Measurements from ENCODE around the gene CDON.

Gene CDON

DNA sequence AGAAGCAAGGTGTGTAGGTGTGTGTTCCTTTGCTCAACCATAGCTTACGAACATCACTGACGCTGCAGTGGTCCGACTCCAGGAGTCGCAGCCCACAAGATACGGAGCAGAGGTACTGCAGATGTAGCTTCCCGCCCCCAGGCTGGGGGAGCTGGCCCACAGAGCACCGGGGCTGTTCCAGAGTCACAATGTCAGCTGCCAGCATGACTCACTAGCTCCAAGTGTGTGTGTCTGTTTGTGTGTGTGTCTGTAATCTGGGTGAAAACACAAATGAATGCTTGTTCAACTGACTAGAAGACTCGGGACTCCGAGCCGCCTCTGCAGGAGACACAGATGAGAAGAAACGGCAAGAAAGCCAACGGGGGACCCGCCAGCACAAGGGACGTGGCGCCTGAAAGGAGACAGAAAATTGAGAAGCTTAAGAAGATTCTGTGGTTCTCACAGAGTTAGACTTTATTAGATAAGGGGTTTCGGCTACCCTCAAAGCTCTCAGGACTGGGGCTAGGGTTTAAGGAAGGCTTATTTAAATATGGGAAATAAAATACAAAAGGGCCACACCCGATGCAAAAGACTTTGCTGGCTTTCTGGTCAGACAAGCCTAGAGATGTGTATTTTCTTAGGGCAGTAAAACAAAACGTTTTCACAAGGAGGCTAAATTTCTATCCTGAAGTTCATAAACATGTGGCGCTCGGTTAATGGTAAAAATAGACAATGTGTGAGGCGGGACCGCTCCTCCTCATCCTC lies 106.1 kb downstream of the CDON start:
- no peak for DNase-seq (ENCODE audit: low spot score)

DNA sequence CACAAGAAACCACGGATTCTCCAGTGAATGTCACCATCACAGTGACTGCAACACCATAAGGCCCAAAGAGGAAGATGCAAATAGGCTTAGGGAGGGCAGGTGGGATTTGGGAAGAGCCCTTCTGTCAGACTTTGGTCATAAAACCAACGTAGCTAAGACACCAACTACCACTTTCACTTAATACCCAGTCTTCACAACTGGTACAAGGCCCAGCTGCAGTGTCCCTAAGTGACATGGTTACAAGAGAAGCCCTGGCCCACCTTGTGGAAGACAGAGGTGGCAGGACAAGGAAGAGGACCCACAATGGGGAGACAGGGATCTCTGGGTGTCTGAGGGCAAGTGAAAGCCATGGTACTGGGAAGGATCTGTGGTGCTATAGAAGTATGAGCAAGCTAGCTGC lies 106.8 kb downstream of the CDON start:
- DNase-seq (ENCODE audit: low spot score) = no peak

DNA sequence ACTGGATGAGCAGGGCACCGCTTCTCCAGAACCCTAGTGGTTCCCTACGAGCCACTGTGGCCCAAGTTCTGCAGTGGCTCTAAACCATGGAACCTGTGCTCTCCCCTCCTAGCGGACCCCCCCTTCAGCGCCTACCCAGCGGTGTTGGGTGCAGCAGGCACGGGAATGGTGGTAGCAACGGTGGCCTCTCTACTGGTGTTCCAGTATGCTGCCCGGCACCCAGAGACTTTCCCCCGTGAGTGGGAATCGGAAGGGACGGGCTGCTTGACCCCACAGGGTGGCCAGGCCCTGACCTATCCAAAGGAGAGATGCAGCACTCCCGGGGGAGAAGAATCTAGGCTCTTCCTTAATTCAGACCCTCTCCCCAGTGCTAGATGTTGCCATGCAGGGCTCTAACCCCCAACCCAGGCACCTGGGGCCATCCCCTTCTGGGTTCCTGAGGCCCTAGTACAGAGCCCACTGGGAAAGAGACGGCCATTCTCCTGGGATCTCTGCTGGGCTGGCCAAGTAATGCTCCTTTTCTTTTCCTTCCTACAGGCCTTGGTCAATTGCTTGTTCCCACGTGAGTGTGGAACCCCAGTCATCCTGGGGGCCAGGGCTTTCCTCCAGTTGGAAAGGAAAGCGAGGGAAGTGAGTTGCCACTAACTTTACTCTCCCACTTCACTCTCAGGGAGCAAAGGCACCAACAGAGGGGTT lies 107.6 kb downstream of the CDON start:
- no peak for DNase-seq (ENCODE audit: low spot score)

DNA sequence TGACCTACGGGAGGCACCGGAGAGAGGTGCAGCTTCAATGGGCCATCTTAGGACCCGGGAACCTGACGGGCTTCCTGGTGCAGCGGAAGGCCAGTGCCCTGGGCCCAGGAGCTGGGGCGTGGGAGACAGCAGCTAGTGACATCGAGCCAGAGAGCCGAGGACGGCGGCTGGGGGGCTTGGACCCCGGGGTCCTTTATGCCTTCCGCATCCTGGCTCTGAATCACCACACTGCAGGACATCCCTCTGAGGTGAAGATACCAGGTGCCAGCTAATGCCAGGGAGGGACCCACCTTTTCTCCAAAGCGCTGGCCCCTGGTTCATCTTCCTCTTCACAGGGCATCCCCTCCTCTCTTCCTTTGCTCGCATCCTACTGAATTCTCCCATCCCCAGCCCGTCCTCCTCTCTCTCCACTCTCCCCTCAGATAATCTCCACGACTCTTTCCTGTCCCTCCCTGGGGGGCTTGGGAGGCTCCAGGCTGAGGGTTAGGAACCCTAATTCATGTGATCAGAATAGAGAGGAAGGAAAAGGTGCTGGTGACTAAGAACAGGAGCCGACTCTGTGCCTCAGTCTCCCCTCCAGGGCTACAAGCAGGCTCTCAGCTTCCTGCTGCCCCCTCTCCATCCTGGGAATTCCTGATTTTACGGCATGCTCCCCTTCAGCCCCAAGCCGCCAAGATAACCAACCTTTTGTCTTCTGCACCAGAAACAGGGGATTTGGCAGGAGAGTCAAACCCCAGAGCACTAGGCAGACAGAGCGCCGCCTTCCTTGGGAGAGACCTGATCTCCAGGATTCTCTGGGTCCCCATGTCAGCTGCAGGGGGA lies 108.3 kb downstream of the CDON start:
- DNase-seq (ENCODE audit: low spot score) = no peak

DNA sequence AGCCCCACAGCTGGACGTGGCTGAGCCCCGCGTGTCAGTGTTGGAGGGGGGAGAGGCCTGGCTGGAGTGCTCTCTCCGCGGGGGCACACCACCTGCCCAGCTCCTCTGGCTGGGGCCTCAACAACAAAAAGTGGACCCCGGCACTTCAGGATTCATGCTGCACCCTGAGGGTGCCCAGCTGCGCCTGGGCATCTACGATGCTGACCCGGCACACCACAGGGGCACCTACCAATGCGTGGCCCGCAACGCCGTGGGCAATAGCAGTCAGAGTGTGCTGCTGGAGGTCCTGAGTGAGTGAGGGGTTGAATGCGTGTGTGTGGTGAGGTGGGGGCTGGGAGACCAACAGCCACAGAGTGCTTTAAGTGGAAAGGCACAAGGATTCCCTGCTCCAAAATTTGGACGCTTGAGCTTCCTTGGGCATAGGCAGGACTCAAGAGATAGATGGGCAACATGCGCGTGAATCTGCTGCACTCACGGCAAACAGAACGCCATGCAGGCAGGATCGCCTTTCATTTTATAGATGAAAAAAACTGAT lies 109.2 kb downstream of the CDON start:
- no peak for DNase-seq (ENCODE audit: low spot score)

DNA sequence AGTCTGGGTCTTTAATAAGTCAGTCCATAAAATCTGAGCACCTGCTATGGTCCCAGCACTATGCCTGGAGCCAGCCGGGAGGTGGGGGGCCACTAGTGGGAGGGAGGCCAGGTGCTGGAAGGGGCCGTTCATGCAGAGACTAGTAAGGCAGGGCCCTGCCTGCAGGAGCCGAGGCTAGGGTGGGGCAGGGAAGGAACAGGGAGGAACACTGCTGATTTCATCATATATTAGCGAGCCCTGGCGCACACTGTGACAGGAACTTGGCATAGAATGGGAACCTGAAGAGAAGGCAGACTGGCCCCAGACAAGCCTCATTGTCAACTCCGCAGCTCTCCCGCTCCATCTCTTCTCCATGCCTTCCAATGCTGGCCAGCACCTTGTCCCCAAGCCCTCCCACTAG lies 109.7 kb downstream of the CDON start:
- no peak for DNase-seq (ENCODE audit: low spot score)

DNA sequence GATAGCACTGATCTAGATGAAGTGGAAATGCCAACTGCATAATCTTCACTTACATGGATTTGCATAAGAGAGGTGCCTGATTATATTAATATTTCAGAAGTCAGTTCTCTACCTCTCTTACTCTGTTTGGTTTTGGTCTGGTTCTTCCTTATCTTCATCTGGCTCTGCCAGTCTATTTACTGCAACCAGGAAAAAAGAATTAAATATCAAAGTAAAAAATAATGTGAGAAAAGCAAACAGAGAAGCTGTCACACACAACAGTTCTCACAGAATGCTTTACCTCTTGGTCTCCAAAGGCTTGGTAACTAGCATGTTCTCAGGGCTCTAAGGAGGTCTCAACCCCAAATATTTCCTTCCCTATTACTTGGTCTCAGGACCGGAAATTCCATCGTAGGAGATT lies 110.1 kb downstream of the CDON start:
- DNase-seq (ENCODE audit: low spot score) = no peak

DNA sequence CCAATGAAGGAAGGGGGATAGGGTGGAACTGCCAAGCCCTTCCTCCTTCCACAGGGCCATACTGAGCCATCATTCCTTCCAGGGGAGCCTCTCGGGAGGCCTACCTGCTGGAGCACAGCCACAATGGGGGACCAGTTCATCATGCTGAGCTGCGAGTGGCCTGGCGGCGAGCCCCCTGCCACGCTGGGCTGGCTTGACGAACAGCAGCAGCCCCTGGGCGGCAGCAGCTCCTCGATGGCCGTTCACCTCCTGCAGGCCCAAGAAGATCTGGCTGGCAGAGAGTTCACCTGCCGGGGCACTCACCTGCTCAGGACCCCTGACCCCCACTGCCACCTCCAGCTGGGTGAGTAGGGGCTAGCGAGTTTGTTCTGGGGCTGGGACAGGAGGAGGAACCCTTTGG lies 110.9 kb downstream of the CDON start:
- no peak for DNase-seq (ENCODE audit: low spot score)

DNA sequence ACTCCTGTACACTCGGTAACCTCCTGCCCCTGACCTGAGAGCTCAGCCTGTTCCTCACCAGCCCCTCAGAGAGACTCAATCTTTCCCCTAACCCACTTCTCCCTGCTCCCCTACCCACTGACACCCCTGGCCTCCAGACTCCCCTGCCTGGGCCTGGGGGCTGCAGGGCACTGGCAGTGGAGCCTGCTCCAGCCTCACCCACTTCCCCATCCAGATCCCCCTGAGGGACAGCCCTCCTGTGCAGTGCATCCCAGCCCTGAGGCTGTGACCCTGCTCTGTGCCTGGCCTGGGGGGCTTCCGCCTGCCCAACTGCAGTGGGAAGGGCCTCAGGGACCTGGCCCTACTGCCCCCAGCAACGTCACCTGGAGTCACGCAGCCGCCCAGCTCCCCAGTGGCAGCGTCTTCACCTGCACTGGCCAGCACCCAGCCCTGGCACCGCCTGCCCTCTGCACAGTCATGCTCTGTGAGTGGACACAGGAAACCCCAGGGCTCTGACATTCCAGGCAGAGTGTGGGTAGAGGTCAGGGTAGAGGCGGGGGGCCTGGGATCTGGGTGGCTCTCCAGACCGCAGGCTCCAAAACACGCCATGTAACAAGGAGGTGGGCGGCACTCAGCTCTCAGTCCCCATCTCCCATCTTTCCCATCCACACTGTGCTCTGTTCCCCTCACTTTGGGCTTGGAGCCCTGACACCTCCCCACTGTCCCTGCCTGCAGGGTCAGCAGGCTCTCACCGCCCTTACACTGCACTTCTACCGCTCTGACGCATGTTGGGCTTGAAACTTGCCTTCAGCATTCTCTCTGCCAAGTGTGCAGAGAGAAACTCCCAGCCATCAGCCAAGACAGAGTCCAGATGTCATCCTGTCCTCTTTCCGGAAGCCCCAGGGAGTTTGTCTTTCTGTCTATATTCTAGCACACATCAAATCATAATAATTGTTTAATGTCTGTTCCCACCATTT lies 111.7 kb downstream of the CDON start:
- DNase-seq (ENCODE audit: low spot score) = no peak

DNA sequence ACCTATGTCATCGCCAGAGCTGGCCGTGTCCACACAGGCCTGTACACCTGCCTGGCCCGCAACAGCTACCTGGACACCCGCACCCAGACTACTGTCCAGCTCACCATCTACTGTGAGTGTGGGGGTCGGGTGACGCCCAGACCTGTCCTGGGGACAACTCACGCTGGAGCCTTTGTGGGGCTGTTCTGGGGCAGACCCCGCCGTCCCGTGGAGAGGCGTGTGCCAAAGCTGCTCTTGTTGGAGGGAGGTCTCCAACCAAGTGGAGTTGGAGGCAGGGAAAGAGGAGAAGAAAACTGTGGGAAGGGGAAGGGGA lies 112.5 kb downstream of the CDON start:
- DNase-seq (ENCODE audit: low spot score) = no peak

DNA sequence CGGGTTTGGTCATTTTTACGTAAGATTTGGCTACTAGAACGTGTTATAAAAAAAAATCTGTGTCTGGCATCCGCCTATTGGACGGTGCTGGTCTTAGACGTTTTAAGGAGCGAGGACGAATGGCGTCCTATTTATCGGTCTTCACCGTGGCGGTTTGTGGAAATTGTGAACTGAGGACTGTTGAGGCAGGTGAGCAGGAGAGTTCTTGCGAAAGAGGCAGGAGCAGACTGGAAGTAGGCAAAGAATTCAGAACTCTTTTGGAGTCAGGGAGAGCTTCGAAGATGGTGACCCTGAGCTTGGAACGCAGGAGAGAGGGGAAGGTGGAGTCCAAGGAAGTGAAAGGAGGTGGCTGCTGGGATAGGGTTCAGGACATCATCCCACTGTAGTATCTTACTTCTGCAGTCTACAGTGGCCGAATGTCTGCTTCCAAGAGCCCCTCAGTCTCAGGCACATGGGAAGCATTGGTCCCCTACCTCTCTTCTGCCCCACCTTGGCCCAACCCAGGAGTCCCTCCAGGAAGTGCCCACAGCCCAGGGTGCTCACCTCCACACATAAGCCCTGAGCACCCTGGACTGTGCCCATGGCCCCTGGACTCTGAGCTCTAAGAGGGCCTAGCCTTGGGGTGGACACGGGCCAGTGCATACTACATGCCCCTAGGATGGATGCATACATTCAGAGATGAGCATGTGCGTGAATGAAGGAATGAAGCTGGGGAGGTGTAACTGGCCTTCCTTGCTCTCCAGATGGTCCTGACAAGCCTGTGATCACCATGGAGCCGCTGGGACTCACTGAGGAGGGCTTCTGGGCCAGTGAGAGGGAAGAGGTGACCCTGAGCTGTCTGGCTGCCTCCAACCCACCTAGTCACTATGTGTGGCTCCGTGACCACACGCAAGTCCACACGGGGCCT lies 113.1 kb downstream of the CDON start:
- DNase-seq (ENCODE audit: low spot score) = no peak

DNA sequence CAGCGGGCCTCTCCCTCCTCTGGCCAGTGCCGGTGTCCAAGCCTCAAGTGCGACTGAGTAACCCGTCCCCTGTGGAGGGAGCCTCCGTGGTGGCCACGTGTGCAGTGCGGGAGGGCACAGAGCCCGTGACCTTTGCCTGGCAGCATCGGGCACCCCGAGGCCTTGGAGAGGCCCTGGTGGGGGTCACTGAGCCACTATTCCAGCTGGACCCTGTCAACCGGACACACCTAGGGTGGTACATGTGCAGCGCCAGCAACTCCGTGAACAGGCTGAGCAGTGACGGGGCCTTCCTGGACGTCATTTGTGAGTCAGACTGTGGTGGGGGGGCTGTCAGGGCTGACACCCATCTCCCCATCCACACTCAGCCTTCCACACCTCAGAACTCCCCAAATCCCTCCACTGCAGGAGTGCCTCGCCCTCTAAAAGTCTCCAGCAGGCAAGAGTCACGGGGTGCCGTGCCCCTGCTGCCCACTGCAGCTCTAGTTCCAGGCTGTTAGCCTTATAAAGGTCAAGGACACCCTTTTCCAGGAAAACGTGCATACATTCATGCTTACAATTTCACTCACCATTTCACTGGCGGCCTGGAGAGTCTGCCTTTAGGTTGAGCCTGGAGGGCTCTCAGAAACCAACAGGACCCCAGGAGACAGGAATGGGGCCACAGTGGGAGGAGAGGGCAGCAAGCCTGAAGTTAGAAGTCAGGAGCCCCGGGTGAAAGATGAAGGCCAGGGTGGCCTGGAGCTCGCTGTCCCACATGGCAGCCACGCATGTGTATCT lies 114.2 kb downstream of the CDON start:
- DNase-seq (ENCODE audit: low spot score) = no peak

DNA sequence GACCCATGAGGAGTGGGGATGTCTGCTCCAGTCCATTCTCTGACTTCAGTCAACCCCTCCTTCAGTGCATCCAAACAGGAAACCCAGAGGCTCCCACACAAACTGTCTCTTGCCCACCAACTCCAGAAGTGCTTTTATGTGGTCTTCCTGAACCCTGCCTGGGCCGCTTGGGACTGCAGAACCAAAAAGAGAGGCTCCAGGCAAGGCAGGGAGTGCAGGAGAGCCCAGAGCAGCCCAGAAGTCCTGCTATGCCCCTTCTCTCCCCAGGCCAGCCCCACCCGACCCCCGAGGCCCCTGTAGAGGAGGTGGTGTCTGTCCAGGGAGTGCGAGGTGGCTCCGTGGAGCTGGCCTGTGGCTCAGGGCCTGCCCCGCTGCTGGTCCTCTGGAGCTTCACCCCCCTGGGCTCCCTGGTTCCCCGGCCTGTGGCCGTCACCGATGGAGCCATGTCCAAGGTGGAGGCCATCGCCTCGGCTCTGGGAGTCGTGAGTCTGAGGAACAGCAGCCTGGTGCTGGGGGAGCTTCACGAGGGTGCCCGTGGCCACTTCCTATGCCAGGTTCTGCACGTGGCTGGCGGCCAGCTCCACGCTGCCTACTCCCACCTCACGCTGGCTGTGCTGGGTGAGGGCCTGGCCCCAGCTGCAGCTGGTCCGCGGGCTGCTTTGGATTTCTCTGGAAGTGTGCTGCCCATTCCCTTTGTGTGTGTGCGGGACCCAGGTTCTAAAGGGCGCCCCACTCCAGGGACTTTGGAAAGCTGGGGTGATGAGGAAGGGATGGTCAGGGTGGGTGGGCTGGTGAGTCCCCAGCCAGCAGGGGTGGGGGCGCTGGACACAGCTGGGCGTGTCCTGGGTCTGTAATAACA lies 115.0 kb downstream of the CDON start:
- DNase-seq (ENCODE audit: low spot score) = no peak

DNA sequence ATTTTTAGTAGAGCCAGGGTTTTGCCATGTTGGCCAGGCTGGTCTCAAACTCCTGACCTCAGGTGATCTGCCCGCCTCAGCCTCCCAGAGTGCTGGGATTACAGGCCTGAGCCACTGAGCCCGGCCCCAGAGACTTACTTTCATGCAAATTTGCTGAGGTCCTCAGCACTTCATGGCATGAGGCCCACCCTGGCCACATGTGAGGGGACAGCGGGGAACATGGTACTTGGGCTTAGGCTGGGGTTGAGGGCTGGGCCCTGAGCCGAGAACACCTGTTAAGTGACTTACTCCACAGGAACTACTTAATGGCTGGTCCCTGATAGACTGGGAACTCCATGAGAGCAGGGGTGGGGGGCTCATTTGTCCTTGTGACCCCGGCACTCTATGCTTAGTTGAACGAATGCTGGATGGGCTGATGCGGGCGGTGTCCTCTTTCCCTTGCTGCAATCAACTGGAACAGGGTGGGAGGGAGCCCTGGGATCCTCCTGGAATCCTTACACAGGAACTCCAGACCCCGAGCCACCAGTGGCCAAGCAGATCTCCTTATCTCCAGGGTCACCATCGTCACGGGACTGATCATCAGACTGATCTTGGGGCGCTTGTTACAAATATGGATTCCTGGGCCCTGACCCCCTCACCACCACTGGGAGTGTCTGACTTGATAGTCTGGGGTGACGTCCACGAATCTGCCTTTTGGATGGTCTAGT lies 115.8 kb downstream of the CDON start:
- DNase-seq (ENCODE audit: low spot score) = no peak

DNA sequence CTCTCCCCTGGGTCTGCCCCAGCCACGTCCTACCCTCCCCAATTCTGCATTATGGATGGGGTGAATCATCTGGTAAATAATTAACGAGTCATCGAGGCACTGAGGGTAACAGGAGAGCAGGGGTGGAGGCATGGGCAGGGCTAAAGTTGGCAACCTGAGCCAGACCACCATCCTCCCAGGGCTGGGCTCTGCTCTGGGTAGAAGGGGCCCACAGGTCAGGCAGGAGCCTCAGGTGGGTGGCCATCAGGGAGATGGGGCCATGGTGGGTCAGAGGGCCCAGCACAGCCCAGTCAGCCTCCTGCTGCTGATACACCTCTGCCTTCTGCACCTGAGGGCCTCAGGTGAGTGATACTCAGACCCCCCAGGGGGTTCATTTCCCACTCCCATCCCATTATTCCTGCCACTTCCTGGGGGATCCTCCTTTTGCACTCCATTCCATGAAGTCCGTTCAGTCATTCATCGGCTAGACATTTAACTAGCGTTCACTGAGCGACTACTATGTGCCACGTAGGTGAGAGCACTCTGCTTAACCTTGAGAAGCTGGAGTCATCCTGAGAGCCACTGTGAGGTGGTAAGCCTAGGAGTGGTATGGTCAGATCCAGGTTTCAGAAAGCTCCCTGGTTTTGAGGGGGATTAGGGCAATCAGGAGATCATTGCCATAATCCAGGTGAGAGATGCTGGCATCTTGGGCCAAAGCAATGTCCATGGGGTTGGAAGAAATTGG lies 116.7 kb downstream of the CDON start, which contains the start of gene VSIG10L2:
Gene VSIG10L2, plus strand, starts transcription at position 248 of the 724 bp plus-strand sequence. Its CDS starts 12 bp downstream, at position 260.
- no peak for DNase-seq (ENCODE audit: low spot score)

DNA sequence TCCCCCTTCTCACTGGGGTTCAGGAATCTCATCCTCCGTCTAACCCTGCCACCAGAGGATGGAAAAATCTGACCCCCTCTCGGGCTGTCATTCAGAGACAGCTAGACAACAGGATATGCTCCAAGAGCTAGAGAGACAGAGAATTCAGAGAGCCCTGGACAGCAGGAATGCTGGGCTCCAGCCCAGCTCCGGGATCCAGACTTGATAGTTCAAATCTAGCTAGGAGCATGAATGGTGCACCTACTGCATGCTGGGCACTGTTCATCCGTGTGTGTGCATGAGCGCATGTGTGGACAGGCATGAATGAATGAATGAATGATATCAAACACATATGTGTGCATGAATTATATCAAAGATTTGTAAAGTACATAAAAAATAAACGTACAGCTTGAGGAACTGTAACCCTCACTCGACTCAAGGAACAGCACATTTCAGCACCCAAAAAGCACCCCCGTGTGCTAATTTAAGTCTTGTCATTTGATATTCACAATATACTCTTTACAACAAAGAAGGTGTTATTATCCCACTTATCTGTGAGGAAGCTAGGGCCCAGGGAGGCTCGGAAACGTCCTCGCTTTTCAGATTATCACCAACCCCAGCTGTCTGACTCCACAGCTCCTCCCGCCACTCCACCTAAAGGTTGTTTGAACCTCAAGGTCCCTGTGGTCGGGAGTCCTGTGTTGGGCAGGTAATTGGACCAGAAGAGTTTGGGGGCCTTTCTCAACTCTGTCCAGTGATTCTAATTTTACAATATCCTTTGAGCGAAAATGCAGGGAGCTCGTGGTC lies 117.5 kb downstream of the CDON start:
- no peak for DNase-seq (ENCODE audit: low spot score)
